ENCODE measurements around the gene EDDM13.

- TF ChIP-seq, protein P1, sequence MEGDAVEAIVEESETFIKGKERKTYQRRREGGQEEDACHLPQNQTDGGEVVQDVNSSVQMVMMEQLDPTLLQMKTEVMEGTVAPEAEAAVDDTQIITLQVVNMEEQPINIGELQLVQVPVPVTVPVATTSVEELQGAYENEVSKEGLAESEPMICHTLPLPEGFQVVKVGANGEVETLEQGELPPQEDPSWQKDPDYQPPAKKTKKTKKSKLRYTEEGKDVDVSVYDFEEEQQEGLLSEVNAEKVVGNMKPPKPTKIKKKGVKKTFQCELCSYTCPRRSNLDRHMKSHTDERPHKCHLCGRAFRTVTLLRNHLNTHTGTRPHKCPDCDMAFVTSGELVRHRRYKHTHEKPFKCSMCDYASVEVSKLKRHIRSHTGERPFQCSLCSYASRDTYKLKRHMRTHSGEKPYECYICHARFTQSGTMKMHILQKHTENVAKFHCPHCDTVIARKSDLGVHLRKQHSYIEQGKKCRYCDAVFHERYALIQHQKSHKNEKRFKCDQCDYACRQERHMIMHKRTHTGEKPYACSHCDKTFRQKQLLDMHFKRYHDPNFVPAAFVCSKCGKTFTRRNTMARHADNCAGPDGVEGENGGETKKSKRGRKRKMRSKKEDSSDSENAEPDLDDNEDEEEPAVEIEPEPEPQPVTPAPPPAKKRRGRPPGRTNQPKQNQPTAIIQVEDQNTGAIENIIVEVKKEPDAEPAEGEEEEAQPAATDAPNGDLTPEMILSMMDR (IDR thresholded peaks at IDR 0.05) = no peak
- no peak for TF ChIP-seq MYC (IDR thresholded peaks at IDR 0.05; ENCODE audit: borderline replicate concordance, low read length)
- no peak for TF ChIP-seq POLR2A (IDR thresholded peaks at IDR 0.05; ENCODE audit: low read length)
- no peak for TF ChIP-seq BHLHE40 (IDR thresholded peaks at IDR 0.05; ENCODE audit: low read depth, low read length)
Measured at GRCh38 chr19:56290104-56290503, 17.6 kb downstream of the EDDM13 start.

Data from A549 (cell line).